ENCODE measurements around the gene DOCK9.

Gene DOCK9

DNA sequence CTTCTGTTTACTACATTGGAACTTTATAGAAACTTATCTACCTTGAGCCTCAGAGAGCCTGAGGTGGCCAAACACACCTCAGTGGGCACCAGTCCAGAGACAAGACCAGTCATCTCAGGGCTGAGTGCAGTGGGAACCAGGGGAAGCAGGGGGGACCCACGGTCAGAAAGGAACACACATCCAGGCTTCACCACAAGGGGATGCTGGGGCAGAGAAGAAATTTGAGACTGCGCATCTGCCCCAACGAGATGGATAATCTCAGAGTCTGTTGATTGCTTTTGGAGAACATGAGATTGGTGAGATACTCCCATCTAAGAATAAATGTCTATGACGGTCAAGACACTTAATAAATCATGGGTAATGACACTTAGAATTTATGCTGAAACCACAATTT lies 98.7 kb downstream of the DOCK9 start:
- no peak for DNase-seq

DNA sequence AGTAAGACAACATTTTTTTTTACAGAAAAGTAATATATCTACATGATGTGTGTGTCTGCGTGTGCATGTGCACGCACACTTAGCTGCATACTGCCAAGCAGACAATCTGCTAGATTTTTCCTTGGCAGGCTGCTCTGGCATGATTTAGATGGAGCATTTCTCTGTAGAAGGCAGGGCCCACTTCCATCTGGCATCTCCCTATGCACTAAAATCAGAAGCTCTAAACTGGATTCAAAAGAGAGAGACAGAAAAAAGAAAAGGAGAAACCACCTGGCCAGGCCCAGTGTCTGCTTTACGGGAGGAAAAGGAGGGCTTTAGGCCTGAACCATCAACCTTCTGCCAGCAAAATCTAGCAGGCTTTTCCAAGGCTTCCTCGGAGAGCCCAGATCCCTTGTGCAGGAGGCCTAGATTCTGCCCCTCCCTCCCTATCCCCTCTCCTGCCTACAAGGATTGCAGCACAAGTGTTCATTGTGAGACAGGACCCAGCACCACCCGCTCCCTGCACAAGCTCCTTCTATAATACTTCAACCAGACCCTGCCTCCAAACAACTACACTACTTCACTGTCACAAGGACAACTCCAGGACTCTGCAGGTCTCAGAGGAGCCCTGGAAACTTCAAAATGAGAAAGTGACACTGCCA lies 99.3 kb downstream of the DOCK9 start:
- DNase-seq = no peak

DNA sequence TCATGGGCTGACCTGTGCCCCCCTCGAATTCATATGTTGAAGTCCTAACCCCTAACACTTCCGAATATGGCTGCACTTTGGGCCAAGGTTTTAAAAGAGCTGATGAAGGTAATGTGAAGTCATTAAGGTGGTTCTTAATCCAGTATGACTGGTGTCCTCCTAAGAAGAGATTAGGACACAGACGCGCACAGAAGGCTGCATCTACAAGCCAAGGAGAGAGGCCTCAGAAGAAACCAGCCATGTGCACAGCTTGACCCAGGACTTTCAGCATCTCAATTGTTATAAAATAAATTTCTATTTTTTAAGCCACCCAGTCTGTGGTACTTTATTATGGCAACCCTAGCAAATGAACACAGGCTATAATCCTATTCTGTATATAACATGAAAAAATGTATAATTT lies 99.9 kb downstream of the DOCK9 start:
- no peak for DNase-seq

DNA sequence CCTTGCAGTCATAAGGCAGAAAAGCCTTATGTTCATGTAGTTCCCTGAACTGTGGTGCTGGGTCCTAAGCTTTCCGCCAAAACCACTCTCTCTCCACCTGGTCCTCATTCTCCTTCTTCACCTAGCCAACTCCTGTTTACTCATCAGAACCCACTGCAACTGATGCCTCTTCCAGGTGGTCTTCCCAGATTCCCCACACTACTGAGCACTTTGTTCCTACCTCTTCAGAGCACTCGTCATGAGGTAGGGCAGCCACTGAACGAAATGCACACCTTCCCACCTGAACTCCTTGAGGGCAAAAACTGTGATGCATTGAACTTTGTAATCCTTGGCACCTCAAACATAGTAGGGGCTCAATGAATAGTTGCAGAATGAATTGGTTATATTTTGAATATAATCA lies 100.4 kb downstream of the DOCK9 start:
- DNase-seq = no peak

- DNase-seq = no peak
Measured at GRCh38 chr13:98875146-98875729, 102.6 kb downstream of the DOCK9 start.

- no peak for DNase-seq
Measured at GRCh38 chr13:98874029-98874397, 103.9 kb downstream of the DOCK9 start.

- no peak for DNase-seq
Measured at GRCh38 chr13:98873377-98874028, 104.4 kb downstream of the DOCK9 start.

DNA sequence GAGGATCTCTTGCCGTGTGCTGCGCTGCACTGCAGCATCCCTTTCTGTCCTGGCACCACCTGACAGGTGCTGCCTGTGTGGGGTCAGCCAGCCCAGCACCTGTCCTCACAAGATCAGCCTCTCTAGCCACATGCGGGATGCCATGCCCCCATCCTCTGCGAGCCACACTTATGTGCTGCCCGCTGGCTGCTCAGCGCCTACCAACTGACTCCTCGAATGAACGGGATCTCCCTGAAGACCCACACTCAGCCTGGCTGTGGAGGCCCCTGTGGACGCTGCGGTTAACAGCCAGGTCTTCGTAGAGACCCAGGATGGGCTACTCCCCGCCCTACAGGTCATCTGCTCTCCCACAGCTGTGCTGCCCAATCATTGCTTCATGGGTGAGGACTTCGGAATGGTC lies 106.1 kb downstream of the DOCK9 start:
- no peak for DNase-seq

DNA sequence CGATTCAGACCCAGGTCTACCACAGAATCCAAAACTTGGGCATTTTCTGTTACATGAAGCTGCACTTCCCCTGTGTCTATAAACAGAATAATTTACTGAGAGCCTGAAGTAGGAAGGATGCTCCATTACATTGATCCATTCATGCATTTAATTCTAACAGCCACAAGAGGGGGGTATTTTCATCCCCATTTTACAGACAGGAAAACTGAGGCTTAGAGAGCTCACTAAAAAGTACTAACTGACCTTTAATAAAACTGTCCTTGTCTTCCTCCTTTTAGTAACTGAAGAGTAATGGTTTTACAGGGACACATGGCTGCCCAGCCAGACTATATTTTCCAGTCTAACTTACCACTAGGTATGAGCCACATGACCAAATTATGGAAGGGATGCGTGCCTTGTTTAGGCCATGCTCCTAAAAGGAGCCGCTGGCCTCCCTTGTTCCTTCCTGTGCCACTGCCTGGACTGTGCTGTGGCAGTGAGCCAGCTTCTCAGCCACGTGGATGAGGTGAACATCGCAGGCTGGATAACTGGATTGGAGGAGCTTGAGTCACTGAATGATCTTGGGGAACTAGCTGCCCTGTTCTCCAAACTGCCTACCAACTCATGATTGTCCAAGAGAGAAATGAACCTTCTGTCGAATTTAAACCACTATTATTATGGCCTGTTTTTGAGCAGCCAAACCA lies 108.3 kb downstream of the DOCK9 start:
- DNase-seq = no peak

GRCh38 chr13:98868932-98869331 lies 108.9 kb downstream of the DOCK9 start:
- DNase-seq = no peak

GRCh38 chr13:98866882-98867281 lies 111.0 kb downstream of the DOCK9 start:
- DNase-seq = no peak

- no peak for DNase-seq
Measured at GRCh38 chr13:98860491-98860890, 117.4 kb downstream of the DOCK9 start.

- no peak for DNase-seq
Measured at GRCh38 chr13:98858191-98858590, 119.7 kb downstream of the DOCK9 start.

- no peak for DNase-seq
Measured at GRCh38 chr13:98856983-98857382, 120.9 kb downstream of the DOCK9 start.

DNA sequence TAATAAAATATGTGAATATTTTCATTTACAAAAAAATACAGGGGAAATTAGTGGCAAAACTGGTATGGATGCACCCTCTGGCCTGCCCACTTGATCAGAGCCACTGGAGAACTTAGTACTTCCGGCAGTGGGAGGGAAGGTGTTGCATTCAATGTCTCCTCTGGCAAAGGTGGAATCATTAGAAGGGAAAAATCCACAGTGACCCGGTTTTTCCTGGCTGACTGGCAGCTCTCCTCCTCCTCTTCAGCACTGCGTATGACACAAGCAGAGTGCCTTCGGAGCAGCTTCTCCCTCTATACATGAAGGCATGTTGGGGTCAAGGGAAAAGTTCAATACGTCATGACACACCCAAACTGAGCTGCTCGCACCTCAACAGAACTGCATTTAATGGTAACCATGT lies 123.4 kb downstream of the DOCK9 start:
- DNase-seq = no peak

GRCh38 chr13:98853771-98854221 lies 124.1 kb downstream of the DOCK9 start:
- no peak for DNase-seq

DNA sequence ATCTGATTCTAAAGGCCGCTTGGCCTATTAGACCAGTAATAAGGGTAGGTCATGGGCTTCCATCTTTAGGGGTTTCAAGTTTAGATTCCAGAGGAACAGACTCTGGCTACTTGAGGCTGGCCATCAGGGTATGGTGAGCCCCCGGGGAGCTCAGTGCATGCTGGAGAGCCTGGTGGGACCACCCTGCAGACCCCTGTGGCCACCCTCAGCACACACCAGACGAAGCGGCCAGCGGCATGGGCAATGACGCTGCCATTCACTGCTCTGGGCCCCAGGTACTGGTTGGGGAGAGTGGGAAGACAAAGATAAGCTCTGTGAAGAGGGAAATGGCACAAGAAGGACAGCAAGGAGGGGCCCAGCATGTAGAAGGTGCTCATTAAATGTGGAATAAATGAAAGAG lies 126.6 kb downstream of the DOCK9 start:
- DNase-seq = no peak

GRCh38 chr13:98848746-98849145 lies 129.1 kb downstream of the DOCK9 start:
- no peak for DNase-seq

DNA sequence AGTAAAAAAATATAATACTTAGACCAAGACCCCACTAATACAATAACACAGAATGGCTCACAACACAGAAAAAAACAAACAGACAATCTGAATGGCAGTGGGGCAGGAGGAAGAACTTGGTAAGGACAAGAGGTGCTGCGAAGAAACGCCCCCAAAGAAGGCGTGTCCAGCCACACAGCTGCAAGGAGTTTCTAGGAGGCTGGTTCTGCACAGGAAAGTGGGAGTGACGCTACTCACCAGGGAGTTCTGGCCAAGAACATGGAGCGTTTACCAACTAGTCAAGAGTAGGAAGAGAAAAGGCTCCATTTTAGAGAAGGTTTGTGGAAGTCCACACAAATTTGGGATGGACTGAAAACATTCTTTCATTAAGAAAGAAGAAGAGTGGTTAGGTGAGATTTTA lies 130.1 kb downstream of the DOCK9 start:
- no peak for DNase-seq

- no peak for DNase-seq
Measured at GRCh38 chr13:98846986-98847385, 130.9 kb downstream of the DOCK9 start.

- DNase-seq = no peak
Measured at GRCh38 chr13:98846521-98846920, 131.3 kb downstream of the DOCK9 start.

DNA sequence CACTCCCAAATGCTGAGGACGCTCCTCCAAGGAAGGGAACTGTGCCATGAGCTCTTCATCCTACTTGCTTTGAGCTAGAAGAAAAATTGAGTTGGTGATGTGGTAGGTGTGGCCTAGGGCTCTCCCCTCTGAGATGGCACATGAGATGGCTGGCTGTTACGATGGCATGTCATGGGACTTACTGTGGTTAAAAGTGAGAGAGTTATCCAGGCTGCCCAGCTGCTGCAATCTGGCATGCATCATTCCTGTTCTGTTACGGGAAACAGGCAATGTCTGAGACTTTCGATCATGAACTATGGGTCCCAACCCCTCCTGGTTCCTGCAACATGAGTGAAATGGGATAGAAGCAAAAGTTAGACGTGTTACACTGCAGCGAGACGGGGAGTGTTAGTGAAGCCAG lies 132.1 kb downstream of the DOCK9 start:
- DNase-seq = no peak

GRCh38 chr13:98844021-98844420 lies 133.8 kb downstream of the DOCK9 start:
- DNase-seq = no peak

DNA sequence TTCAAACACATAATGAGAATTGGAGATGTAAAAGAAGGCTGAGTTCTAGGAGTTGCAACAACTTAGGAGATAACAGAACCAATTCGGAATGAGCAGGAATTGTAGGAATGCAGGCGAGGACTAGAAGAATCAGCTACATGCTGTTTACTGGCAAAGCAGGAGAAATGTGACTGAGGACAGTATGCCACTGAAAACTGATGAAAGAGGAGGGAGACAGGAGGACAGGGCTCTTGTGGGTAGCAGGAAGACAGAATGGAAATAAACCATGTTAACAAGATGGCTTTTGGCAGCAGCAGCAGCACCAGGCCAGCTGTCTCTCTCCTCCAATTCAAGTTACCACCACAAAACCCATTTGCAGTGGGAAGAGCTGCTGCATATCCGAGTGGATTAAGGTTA lies 134.4 kb downstream of the DOCK9 start:
- no peak for DNase-seq
